ENCODE data around the gene PNLDC1.

PNLDC1 gene, protein sequence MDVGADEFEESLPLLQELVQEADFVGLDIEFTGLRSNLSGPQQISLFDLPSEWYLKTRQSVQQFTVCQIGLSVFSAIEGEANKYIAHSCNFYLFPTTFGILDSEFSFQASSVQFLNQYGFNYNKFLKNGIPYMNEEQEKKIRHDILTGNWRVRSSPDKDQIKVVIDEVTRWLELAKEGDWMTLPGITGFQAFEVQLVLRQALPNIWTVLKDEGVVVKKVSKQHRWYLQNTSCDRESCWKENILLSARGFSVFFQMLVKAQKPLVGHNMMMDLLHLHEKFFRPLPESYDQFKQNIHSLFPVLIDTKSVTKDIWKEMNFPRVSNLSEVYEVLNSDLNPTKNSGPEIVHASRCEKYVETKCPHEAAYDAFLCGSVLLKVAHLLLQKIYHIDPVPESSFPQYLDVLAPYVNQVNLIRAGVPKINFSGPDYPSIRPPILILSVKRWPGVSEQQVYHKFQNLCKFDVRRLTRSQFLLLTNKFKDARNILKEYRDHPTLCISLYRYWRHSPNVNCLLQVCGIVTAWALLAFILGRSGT

DNA sequence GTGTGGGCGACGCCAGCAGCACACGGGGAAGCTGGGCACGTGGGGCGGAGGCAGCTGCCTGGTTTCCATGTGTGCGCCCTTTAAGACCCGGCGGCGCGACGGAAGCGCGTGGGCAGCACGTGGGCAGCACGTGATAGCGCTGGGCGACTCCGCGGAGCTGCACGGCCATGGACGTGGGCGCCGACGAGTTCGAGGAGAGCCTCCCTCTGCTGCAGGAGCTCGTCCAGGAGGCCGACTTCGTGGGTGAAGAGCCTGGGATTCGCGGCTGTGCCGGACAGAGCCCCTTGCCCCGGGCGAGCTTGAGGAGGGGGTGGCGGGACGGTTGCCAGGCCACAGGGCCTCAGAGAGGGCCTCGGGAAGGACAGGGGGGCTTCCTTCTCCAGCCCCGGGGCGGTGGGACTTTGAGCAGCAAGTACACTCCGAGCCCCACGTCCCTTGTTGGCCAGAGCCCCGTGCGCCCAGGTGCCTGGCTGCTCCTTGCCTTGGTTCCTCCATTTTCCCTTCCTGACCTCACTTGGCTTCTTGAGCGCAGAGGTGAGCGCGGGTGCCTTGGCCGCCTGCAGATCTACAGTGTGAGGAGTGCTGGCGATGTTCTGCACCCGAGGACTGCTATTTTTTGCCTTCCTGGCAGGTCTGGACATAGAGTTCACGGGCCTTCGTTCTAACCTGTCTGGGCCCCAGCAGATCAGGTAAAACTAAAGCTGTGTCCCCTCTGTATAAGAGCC lies at the start of gene PNLDC1:
PNLDC1 (plus strand) TSS at position 136 of the 725 bp plus-strand sequence; CDS start at position 168, 32 bp downstream.
- no peak for DNase-seq

DNA sequence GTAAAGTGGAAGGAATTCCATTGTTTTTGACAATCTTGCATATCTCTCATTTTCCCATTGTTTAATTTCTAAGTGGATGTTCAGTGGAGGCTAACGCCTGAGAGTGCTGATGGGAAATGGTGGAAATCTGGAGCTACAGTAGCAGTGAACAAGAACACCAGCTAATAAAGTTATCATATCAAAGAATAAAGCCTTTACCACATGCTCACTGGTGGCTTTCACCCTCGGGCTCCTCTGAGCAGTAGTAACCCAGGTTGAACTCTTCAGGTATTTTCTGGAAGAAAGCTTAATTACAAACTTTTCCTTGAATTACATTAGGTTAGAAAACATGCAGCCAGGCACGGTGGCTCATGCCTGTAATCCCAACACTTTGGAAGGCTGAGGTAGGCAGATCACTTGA lies 48.6 kb upstream of the PNLDC1 start:
- no peak for DNase-seq

DNA sequence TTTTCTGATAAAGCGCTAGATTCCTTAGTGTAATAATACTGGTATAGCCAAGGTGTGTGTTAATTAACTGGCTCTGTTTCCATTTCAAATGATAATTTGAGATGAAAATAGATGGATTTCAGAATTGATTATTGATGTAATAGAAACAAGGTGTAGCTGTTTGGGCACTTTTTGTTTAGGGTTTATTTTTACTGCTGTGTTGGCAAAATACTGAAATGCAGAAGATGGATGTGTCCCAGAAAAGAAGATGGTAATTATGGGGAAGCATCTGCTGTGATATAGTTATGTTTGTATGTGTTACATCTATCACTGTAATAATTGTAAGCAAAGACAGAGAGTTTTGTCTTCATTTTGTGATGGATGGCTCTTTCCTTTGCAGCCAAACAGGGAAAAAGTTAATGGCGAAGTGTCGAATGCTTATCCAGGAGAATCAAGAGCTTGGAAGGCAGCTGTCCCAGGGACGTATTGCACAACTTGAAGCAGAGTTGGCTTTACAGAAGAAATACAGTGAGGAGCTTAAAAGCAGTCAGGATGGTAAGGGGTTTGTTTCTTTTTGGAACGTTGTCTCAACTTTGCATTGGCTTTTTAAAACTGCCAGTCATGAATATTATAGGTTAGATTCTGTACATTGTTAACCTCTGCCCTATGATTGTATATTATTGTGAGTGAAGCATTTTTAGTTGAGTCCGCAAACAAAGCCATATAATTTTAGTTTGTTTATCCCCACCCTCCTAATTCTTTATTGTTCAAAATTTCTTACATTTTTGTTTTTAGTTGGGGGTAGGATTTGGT lies 46.8 kb upstream of the PNLDC1 start:
- DNase-seq = no peak

DNA sequence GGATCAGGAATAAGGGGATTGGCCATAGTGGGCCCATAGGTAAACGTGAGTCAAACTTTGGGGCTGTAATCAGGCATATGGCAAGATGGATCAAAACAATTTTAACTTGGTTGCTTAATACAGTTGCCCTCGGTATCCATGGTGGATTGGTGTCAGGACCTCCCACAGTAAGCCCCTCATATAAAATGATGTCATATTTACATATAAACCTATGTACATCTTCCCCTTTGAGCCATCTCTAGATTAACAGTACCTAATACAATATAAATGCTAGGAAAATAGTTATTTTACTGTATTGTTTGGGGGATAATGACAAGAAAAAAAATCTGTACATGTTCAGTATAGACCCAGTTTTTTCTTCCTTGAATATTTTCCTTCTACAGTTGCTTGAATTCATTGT lies 45.7 kb upstream of the PNLDC1 start:
- DNase-seq = no peak

DNA sequence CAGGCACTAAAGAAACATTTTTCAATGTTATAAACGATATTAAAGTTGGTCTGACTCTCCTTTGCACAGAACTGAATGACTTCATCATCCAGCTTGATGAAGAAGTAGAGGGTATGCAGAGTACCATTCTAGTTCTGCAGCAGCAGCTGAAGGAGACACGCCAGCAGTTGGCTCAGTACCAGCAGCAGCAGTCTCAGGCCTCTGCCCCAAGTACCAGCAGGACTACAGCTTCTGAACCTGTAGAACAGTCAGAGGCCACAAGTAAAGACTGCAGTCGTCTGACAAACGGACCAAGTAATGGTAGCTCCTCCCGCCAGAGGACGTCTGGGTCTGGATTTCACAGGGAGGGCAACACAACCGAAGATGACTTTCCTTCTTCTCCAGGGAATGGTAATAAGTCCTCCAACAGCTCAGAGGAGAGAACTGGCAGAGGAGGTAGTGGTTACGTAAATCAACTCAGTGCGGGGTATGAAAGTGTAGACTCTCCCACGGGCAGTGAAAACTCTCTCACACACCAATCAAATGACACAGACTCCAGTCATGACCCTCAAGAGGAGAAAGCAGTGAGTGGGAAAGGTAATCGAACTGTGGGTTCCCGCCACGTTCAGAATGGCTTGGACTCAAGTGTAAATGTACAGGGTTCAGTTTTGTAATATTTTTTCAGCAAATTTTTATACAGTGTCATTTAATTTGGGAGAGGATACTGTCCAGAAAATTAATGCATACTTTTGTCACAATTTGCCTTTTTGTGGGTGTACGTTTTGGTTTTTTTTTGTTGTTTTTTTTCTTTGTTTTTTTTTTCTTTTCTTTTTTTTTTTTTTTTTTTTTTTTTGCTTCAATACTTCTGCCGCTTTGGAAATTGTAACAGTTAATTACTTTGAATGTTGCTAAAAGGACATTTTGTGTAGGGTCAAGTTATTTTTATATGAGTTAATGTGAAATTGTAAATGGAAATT lies 44.8 kb upstream of the PNLDC1 start:
- DNase-seq = no peak

DNA sequence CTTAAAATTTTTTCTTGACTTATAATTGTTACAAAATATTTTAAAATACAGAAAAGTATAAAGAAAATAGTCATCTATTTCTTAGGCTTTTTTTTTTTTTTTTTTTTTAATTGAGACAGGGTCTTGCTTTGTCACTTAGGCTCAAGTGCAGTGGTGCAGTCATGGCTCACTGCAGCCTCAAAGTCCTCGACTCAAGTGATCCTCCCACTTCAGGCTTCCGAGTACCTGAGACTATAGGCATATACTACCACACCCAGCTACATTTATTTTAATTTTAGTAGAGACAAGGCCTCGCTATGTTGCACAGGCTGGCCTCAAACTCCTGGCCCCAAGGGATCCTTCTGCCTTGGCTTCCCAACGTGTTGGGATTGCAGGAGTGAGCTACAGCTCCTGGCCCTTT lies 43.6 kb upstream of the PNLDC1 start:
- no peak for DNase-seq

DNA sequence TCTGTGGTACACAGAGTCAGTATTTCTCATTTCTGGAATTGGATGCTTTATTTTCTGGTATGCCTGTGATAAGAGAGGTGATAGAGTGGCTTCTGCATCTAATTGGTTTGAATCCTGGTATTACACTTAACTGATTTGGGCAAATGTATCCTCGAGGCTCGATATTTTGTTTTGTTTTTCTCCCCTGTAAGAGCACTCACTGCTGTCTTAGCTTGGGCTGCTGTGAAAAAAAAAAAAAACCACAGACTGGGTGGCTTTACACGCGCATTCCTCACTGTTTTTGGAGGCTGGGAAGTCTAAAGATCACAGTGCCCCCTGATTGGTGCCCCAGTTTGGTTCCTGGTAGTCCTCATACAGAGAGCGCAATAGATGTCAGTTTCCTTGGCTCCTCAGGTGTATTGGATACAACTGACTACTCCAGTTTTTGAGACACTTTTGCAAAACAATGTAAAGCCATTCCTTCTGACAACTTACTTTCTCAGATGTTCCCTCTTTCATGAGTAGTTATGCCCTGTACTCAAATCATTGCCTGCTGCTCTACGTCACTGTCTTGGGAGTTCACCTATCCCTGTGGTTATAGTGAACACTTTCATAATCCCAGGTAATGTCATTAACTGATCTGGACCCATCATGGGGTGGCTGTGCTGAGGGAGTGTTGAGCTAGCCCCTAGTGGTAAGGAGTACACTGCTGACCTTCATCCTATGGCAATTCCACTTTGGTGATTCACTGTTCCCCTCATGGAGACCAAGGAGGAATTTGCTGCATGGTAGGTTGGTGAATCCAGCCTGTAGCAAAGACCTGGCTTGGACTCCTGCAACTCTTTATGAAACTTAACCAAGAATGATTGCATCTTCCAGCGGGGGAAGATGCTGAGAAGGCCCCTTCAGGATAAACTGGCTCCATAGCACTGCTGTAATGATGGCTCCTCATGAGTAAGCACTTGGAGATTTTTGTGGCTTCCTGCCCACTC lies 41.8 kb upstream of the PNLDC1 start:
- no peak for DNase-seq

DNA sequence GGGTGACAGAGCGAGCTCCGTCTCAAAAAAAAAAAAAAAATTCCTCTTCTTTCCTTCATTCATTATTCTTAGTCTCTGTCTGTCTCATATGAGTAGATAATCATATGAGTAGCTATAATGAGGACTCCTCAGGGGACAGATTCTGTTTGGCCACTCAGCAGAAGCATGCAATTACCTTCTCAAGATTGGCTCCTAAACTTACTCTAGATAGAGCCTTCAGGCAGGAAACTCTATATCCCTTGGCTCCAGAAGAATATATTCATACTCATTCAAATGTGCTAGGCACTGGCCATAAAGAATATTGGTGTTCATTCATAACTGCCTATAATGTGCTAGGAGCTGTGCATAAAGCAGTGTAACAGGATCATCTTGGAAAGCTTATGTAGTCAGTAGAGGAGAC lies 40.4 kb upstream of the PNLDC1 start:
- no peak for DNase-seq

DNA sequence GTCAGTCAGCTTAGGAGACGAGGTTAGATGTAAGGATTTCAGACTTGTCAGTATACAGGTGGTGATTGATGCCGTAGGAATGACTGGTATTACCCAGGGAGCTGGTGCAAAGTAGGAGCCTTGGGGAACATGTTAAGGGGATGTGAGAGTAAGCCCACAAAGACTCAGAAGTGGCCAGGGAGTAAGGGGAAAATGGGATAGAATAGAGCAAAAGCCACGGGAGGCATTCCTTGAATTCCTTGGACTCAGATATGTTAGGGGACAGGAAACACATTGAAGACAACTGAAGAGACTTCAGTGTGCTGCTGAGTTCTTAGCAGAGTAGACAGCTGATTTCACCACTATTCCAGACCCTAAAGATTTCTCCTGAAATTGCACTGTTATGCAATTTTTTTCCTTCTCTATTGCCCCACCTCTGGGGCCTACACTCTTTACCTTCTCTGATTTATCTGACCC lies 39.4 kb upstream of the PNLDC1 start:
- no peak for DNase-seq

DNA sequence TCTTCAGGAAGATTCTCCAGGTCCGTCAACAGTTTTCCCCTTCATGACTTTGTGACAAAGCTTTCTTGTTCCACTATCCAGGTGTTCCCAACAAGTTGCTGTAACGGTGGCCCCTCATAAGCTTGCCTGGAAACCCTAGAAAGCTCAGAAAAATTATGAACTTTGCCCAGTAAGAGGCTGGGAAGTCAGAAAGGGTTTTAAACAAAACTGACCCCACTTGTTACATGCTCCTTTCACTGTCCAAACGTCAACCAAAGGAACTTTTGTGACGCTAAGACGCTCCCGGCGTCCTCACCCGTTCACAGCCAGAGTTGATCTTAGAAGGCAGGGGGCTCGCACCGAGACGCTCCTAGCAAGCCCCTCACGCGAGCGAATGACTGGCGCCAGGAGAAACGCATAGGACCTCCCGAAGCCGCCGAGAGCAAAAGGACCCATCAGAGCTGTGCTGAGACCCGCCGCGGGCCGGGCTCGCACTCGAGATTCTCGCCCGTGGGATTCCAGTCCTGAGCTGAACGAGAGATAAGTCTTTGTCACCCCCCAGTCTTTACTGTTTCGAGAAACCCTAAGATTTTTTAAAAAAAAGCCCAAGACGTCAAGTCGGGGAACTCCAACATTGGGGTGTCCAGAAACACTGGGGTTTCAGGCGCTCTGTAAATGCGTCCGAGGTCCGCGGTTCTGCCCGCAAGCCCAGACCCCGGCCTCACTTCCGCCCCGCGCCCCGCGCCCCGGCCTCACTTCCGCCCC lies 38.8 kb upstream of the PNLDC1 start:
- DNase-seq = no peak

DNA sequence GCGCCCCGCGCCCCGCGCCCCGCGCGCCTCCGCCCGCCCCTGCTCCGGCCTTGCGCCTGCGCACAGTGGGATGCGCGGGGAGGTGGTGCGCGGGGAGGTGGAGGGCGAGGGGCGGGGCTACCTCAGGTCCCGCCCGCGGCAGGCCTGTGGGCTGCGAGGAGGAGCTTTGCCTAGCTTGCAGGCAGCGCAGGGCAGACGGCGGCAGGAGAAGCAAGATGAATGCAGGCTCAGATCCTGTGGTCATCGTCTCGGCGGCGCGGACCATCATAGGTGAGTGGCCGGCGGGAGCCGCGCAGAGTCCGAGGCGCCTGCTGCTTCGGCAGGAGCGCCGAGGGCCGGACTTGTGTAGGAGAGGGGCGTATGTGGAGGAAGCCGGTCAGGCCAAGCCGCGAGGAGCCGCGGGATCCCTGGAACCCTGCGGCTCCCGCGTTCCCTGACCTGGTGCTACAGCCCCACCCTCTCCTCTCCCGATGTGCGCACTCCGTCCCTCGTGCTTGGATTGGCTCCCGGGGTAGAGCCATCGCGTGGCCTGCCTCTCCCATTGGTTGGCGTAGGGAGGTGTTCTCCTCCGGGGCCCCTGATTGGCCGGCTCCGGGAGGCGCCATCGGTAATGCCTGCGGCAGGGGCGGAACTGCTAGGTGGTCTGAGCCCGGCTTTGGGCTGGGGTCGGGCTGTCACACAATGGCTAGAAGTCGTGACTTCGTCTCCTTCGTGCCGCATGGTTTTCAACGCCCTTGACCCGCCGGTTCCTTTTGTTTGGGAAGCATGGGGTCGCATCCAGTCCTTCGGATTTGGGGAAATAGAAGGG lies 38.0 kb upstream of the PNLDC1 start, which contains the start of gene ACAT2:
ACAT2 (plus strand) TSS at position 173 of the 808 bp plus-strand sequence; CDS start at position 216, 43 bp downstream.
- peak; percentile 94 for DNase-seq

DNA sequence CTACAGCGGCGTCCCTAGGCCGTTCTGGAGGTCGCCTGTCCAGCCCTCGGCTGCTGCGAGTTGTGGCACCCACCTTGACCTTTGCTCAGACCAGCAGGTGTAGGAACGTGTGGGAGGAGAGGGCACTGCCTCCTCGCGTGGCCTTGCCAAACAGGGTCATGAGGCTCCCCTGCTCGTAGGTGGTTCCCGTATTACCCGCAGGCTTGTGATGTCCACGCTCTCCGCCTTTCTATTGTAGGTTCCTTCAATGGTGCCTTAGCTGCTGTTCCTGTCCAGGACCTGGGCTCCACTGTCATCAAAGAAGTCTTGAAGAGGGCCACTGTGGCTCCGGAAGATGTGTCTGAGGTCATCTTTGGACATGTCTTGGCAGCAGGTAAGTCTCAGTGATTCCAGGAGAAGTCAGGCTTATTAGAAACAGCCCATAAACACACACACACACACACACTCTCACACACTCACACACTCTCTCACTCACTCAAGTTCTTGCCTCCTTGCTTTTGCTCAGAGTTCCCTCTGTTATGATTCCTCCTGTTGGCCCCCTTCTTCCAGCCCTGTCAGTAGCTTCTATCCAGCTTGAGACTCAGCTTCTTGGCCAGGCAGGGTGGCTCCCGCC lies 37.3 kb upstream of the PNLDC1 start:
- DNase-seq = peak; percentile 56 to 62

DNA sequence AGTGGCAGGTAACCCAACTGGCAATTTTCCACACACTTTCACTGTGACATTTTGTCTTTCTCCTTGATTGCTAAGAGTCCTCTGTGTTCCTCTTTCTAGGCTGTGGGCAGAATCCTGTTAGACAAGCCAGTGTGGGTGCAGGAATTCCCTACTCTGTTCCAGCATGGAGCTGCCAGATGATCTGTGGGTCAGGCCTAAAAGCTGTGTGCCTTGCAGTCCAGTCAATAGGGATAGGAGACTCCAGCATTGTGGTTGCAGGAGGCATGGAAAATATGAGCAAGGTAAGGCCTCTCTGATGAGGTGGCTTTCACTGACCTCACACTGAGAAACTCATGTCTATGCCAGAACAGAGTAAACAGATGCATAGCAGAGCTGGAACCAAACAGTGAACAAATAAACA lies 33.2 kb upstream of the PNLDC1 start:
- no peak for DNase-seq

DNA sequence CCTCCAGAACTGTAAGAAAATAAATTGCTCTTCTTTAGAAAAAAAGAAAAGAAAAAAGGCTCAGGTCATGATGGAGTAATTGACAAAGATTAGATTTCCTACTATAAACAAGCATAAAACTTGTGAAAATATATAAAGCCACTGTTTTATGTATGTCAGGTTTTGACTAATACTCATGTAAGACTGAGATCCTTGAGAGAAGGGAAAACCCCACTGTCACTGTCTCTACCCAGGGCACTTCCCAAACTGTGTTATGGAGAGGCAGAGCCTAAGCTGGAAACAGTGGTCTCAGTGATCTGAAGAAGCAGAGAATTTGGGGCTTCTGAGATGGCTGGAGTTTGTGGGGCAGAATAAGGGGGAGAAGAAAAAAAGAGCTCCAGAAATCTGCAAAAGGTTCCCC lies 30.6 kb upstream of the PNLDC1 start:
- DNase-seq = no peak

DNA sequence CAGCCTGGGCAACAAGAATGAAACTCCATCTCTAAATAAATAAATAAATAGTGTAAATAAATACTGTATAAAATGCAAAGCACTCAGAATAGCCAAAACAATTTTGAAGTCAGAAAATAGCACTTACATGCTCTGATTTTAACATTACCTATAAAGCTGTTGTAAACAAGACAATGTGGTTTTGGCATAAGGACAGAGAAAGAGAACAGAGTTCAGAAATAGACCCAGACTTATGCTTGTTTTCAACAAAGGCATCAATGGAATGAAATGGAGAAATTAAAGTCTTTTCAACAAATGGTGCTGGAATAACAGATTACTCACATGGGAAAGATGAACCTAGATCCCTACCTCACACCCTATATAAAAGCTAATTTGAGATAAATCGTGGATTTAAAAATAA lies 27.9 kb upstream of the PNLDC1 start:
- no peak for DNase-seq

DNA sequence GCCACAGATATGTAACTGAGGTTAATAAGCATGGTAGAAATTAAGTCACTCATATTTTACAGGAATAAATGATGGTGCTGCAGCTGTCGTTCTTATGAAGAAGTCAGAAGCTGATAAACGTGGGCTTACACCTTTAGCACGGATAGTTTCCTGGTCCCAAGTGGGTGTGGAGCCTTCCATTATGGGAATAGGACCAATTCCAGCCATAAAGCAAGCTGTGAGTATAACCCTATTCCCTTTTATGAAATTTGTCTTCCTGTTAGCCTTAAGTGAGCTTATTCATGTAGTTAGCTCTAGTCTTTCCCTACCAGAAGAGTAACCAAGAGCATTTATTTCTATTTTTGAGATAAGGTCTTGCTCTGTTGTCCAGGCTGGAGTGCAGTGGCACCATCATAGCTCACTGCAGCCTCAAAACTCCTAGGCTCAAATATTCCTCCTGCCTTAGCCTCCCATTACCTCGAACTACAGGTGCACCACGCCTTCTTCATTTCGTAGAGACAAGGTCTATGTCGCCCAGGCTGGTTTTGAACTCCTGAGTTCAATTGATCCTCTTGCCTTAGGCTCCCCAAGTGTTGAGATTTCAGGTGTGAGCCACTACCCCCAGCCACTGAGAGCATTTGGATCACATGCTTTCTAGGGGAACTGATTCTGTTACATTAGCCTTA lies 22.7 kb upstream of the PNLDC1 start:
- DNase-seq = no peak

DNA sequence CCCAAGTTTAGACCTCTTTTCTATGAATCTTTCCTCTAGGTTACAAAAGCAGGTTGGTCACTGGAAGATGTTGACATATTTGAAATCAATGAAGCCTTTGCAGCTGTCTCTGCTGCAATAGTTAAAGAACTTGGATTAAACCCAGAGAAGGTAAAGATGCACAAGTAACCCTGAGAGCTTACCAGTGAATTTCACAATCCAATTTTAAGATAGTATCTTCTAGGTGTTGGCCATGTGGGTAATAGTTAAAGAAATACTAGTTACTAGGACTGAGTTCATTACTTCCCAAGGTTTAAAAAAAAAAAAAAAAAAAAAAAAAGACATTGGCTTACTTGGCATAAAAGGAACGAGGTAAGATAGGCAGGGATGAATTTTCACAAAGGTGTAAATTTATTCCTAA lies 21.9 kb upstream of the PNLDC1 start:
- DNase-seq = no peak

DNA sequence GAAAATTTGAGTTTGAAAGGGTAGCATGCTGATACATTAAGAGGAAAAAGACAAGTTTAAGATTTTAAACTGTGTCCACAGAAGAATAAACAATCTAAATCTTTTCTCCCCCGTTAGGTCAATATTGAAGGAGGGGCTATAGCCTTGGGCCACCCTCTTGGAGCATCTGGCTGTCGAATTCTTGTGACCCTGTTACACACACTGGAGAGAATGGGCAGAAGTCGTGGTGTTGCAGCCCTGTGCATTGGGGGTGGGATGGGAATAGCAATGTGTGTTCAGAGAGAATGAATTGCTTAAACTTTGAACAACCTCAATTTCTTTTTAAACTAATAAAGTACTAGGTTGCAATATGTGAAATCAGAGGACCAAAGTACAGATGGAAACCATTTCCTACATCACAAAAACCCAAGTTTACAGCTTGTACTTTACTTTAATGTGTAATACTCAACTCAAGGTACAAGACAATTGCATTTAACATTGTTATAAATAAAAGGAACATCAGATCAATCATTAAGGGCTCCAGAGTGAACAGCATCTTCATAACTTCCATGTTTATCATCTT lies 21.5 kb upstream of the PNLDC1 start:
- no peak for DNase-seq
